Nephron (organoid): Measurements from ENCODE around the gene RBM4B.

Source experiments
- H3K27ac Mint-ChIP-seq, 3 experiments: 2 replicates each; pipeline ENCODE4 v1.8.0; 2020; ENCODE audit warnings: mixed read lengths in 3 of 3, mild to moderate bottlenecking in 2 of 3, moderate library complexity in 1 of 3
- H3K27me3 Mint-ChIP-seq: 2 replicates; pipeline ENCODE4 v1.8.0; 2021; ENCODE audit warnings: low read depth, mild to moderate bottlenecking, moderate library complexity, mixed read lengths
- H3K36me3 Mint-ChIP-seq: 2 replicates; pipeline ENCODE4 v1.8.0; 2020; ENCODE audit warnings: low read depth, mixed read lengths
- H3K4me1 Mint-ChIP-seq: 2 replicates; pipeline ENCODE4 v1.8.0; 2020; ENCODE audit warnings: mixed read lengths
- H3K4me3 Mint-ChIP-seq, 3 experiments: 2 replicates each; pipeline ENCODE4 v1.8.0; 2020; ENCODE audit warnings: mild to moderate bottlenecking in 3 of 3, mixed read lengths in 3 of 3, moderate library complexity in 2 of 3
- H3K9me3 Mint-ChIP-seq: 2 replicates; pipeline ENCODE4 v1.8.0; 2020; ENCODE audit warnings: mixed read lengths
- CTCF ChIP-seq, 3 experiments: fragments of 200-600 bp; sonication (generic); IDR thresholded peaks; one replicate each; pipeline ENCODE4 v1.5.0; 2021; ENCODE audit warnings: antibody characterized with exemption in 3 of 3; ENCODE audit not compliant: unreplicated experiment in 3 of 3

Gene RBM4B

DNA sequence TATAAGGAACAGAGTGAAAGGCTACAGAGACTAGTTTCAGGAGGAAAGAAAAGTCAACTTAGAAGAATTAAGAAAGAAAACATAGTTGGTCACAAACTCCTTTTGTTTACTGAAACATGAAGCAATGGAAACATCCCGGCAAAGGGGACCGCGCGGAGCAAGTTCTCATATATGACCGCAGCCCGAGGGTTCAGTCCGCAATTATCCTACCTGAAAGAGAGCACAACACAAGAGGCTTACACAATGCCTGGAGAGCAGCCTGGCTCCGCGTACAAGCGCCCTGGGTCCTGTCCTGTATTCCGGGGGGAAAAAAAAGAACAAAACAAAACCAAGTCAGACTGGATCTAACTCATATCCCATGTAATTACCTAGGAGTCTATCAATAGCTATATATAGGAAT lies 12.3 kb downstream of the RBM4B start:
- Mint-ChIP-seq H3K36me3 (peaks cover 67% of the 10 kb centered on the region), H3K27ac (no peak overlapping the region), H3K4me3 (no peak overlapping the region), H3K27me3 (no peaks in the 10 kb centered on the region), H3K9me3 (no peaks in the 10 kb centered on the region), H3K4me1 (peaks cover 22% of the 10 kb centered on the region)
- no peak for TF ChIP-seq CTCF (IDR thresholded peaks at IDR 0.05; ENCODE audit: unreplicated experiment in 3 of 3)

GRCh38 chr11:66663741-66664296 lies 13.9 kb downstream of the RBM4B start:
- H3K9me3 Mint-ChIP-seq, result no peaks in the 10 kb centered on the region

DNA sequence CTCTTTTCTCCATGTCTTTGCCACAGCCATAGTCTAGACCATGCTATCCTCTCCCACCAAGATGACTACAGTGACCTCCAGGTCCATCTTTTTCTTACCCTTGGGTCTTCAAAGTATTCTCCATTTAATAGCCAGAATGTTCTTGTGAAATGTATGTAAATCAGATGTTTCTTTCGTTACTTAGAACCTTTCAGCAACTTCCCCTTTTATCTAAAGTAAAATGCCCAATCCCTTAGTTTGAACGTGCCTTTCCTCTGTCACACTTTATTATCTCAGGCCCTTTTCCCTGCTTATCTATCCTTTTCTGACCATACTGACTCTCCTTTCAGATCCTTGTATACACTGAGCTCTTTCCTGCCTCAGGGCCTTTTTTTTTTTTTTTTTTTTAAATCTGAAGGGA lies 17.9 kb downstream of the RBM4B start:
- TF ChIP-seq CTCF (IDR thresholded peaks at IDR 0.05; ENCODE audit: unreplicated experiment in 3 of 3), result no peak
- Mint-ChIP-seq H3K27ac (no peak overlapping the region), H3K4me3 (no peak overlapping the region), H3K9me3 (no peaks in the 10 kb centered on the region), H3K27me3 (no peaks in the 10 kb centered on the region), H3K4me1 (no peaks in the 10 kb centered on the region), H3K36me3 (peaks cover 51% of the 10 kb centered on the region)

More at GRCh38 chr11:66663741-66664296, 13.9 kb downstream of the RBM4B start:
- Mint-ChIP-seq H3K36me3 (peaks cover 70% of the 10 kb centered on the region), H3K27ac (no peak overlapping the region), H3K27me3 (no peaks in the 10 kb centered on the region), H3K4me1 (peaks cover 10% of the 10 kb centered on the region), H3K4me3 (no peak overlapping the region)
- TF ChIP-seq CTCF (IDR thresholded peaks at IDR 0.05; ENCODE audit: unreplicated experiment in 3 of 3), result no peak

- H3K27ac Mint-ChIP-seq, result no peak overlapping the region
- no peak overlapping the region for H3K4me3 Mint-ChIP-seq
- no peaks in the 10 kb centered on the region for H3K9me3 Mint-ChIP-seq
- no peaks in the 10 kb centered on the region for H3K27me3 Mint-ChIP-seq
- H3K36me3 Mint-ChIP-seq, result peaks cover 62% of the 10 kb centered on the region
- no peaks in the 10 kb centered on the region for H3K4me1 Mint-ChIP-seq
- no peak for TF ChIP-seq CTCF (IDR thresholded peaks at IDR 0.05; ENCODE audit: unreplicated experiment in 3 of 3)
These were observed 24.6 kb downstream of the RBM4B start for GRCh38 chr11:66653123-66653522.

GRCh38 chr11:66652651-66653050 lies 25.0 kb downstream of the RBM4B start:
- H3K4me3 Mint-ChIP-seq, result no peak overlapping the region
- no peaks in the 10 kb centered on the region for H3K27me3 Mint-ChIP-seq
- TF ChIP-seq CTCF (IDR thresholded peaks at IDR 0.05; ENCODE audit: unreplicated experiment in 3 of 3), result no peak
- no peaks in the 10 kb centered on the region for H3K4me1 Mint-ChIP-seq
- no peaks in the 10 kb centered on the region for H3K9me3 Mint-ChIP-seq
- H3K36me3 Mint-ChIP-seq, result peaks cover 61% of the 10 kb centered on the region
- no peak overlapping the region for H3K27ac Mint-ChIP-seq

- TF ChIP-seq CTCF (IDR thresholded peaks at IDR 0.05; ENCODE audit: unreplicated experiment in 3 of 3), result no peak
- Mint-ChIP-seq H3K4me3 (no peak overlapping the region), H3K27me3 (no peaks in the 10 kb centered on the region), H3K4me1 (peaks cover 6% of the 10 kb centered on the region), H3K36me3 (peaks cover 76% of the 10 kb centered on the region), H3K27ac (no peak overlapping the region), H3K9me3 (no peaks in the 10 kb centered on the region)
These were observed 26.7 kb downstream of the RBM4B start for GRCh38 chr11:66651016-66651415.
